HG02642 (cell line): ENCODE measurements around the gene FOXA2.
"Not testable (repeated sequence)": the region's sequence is repeated elsewhere in the genome, so short reads cannot be mapped to it uniquely, and the experiment has no call there.

Source experiments
- ATAC-seq: cut with Tn5 transposase; IDR thresholded peaks from one replicate; pipeline ENCODE4 v1.9.1; 2021; ENCODE audit warnings: mild to moderate bottlenecking; ENCODE audit not compliant: unreplicated experiment, poor library complexity

The FOXA2 gene

DNA sequence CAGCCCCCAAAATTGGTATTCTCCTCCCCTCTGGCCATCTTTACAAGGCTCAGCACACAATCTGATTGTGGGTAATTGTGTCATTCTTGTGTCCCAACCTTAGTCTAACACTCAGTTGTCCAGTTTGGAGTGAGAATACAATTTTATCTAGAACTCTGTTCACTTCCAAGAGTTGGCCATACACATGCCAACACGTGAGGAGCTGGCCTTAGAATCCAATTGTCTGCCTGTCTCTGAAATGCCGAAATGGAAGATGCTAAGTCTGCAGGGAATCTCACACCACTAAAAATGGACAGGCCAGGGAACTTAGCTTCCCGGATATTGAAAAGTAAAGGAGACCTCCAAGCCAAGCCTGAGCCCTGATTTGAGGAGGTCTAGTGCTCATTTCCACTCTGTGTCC is 12.3 kb downstream of the FOXA2 start:
- no peak for ATAC-seq

DNA sequence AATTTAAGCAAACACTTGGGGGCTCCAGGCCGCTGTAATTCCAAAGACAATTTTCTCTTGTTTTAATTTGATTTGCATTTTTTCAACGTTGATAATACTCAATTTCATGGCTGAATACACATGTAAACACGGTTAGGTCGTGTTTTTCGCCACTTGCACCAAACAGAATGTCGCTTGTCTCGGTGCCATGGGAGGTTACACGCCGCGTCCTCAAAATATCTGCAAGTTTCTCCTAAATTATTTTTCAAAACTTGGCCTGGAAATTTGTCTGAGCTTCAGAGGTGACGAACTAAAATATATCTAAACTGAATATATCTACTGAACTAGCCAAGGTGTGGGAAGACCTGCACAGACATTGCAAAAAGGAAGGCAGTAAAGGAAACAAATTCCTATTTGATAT is 15.0 kb downstream of the FOXA2 start:
- no peak for ATAC-seq

DNA sequence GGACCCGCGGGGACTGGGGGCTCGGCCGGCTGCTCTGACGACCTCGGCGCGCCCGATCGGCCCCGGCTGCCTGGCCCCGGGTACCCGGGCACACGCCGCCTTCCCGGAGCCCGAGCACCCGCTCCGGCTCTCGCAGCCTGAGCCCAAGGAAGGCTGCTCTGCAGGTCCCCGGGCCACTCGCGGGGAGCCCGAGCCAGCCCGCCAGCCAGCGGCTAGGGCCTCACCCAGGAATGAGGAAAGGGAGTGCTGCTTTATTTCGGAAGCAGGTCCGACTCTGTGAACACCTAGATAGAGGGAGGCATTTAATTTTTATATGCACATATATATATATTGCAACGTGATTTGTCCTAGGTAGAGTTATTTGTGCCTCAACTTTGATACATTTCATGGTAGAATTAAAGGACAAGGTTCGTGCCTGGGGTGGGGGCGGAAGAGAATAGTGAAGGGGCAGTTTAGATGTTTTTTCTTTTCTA is 15.5 kb downstream of the FOXA2 start:
- no peak for ATAC-seq

DNA sequence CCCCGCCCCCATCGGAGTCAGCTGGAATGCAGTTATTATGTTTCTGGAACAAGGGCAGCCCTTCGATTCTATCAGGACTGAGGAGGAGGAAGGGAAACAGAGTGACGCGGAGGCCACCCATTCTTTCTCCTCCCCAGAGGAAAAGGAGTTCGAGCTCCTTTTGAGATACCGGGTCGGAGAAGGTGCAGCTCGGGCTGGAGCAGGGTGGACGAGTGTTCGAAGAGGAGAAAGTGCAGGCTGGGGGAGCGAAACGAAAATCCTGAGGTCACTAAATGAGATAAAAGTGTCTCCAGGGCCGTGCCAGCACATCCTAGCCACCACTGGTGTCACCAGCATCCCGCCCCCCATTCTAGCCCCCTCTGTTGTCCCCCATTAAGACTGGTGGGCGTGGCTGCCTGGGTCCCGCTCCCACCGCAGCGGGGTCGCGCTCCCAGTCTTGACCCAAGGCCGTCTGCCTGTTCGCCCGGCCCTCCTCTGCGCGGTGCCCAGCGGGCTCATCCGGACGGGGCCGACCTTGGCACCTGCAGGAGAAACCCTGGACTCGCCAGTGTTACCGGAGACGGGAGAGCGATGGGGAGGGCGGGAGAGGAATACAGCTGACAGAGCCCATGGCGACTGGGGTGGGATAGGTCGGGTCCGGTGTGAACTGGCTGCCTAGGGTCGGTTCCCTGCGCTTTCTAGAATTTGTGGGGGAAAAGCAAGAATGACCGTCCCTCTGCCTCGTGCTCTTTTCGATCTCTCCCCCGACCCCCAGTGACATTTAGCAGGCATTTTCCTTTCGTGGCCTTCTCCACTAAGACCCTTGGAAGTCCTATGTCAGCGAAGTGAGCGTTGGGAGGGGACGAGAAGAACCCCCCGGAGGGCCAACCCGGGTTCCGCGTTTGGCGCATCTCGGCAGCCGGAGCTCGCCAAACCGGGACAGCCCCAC is 16.2 kb downstream of the FOXA2 start:
- ATAC-seq: no peak

DNA sequence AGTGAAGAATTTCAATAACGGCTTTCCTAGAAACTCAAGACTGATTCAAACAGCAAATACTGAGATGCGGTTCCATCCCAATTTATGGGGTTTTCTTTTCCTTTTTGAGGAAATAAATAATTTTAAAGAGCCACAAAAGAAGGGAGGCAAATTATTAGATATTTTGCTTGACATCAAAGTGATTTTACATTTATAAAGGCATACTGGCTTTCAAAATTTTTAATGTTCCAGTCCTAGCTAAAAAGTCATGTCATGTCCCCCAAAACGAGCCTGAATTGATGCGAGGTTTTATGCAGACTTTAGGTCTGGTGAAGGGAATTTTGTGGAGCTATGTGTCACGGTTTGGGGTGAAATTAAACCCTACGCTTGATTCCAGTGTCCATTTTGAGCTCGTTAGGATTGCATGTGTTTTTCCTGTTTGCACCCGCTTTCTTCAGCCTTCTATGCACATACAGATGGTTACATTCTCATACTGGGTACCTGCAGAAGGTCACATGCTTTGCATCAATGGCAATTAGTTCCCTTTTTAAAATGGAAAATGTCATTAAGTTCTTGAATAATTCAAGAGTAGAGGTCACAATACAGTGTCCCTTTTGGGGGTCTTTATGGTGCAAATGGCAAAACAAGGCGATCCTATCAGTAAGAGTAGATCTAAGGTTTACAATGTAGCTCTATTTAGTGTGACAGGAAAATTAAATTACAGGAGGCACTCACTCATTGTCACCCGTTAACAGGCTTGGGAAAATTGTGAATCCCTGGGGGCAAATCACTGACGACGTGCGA is 17.3 kb downstream of the FOXA2 start:
- ATAC-seq: no peak

DNA sequence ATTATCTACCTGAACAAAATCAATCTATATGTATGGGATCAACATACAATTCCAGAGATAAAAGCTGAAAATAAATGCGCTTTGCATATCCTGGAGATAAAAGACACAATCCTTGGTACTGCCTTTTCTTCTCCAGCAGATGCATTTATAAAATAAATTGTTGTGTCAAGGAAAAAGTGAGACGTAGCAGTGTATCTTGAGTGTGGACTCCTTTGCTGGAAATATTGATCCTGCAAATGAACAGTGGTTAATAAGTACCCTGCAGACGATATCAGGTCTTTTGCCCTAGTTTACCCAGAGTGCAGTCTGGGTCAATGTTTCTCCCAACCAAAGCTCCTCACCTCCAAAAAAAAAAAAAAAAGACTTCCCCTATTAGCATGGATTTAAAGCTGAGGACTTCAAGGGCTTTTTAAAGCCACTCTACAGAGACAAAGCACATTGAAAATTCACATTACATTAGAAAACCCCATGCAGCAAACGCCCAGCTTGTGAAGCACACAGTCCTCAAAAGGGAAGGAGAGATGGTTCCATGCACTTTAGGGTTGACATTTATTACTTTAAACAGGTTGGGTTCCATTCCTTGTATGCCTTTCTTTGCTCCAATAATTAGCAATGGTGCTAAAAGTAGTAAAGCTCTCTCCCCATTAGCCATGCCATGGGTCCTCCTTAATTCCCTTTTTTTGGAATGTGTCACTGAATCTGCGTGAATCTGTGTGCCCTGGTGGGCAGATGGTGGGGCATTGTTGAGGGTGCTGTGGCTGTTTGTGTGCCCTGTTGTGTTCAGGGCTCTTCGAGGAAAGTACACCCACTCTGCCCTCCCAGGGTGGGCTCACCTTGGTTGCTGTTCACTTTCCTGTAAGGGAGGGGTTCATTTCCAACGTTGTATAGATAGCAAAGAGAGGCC is 21.1 kb downstream of the FOXA2 start:
- ATAC-seq: no peak

DNA sequence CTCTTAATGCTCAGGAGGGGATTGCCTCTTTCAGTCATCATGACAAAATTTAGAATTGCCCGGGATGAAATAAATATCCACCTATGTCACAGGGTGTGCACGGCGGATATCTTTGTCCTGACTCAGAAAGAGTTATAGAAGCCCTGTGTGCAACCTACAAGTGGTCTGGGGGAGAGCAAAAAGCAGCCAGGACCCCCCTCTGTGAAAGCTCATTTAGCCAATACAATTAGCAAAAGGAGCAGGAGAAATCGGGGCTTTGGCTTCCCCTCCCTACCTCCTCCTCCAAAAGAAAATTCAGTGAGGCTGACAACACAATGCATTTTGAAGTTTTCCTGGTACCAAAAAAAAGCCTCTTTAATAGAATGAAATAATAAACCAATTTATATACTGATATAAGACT is 21.8 kb downstream of the FOXA2 start:
- ATAC-seq: no peak

DNA sequence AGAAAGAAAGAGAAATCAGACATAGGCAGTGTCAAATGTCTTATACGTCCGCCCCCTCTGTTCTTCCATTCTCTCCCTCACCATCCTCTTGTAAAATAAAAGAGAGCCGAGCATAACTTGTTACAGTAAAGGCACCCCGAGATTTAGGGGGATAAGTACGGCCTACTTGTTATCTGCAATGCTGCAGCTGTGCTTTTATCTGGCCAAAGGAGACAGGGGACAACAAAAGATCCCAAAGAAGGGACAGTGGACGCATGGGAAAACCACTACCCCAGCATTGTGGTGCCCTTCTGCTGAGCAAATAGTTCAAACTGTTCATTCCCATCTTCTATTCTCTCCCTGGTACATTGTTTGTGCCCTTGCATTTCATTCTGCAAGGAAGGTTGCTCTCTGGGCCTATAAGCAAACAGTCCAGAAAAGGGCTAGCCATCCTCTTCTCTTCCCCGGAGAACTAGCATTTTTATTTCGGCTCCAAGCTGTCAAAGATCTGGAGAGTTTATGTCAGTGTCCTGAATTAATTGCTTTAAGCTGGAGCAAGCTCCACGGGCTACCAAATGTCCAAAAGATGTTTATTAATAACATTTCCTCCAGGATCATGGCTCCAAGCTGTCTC is 22.3 kb downstream of the FOXA2 start:
- no peak for ATAC-seq

DNA sequence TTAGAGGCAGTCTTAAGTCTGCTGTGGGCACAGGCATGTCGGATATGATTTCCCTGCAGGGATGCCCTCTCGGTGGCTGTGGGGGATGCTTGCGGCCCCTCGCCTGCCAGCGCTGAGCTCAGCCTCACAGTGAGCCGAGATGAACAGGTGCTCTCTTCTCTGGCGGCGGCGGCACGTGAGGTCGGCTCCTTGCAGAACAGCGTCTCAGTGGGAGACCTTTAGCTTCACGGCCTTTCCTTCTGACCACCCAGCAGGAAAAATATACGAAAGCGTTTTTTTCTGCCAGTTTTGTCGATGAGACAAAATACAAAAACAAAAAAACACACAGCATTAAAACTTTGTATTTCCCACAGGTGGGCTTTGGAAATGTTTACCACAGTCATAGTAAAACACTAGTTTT is 23.6 kb downstream of the FOXA2 start:
- no peak for ATAC-seq

DNA sequence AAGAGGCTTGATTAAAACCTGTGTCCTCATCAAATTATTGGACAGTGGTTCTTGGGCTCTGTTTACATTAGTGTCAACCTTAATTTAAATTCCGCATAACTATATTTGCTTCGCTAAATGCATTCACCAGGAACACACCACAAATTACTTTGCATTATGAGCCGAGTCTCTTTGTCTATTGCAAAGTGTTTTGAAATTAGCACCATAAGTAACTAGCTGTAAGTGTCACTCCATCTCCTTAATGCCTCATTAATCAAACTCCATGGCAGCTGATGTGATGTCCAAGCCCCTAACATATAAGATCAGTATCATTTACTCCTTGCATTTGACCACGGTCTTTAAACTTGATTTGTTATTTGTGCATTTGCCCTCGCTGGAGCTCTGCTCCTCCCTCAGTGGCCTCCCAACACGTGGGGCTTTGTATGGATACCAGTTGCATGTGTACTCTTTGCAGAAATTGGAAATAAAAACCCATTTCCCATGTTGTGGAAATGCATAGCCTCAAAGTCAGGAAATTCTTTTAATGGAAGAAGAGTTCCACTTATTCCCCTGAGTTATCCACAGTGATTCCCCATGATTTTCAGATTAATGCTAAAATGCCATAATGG is 24.6 kb downstream of the FOXA2 start:
- no peak for ATAC-seq

DNA sequence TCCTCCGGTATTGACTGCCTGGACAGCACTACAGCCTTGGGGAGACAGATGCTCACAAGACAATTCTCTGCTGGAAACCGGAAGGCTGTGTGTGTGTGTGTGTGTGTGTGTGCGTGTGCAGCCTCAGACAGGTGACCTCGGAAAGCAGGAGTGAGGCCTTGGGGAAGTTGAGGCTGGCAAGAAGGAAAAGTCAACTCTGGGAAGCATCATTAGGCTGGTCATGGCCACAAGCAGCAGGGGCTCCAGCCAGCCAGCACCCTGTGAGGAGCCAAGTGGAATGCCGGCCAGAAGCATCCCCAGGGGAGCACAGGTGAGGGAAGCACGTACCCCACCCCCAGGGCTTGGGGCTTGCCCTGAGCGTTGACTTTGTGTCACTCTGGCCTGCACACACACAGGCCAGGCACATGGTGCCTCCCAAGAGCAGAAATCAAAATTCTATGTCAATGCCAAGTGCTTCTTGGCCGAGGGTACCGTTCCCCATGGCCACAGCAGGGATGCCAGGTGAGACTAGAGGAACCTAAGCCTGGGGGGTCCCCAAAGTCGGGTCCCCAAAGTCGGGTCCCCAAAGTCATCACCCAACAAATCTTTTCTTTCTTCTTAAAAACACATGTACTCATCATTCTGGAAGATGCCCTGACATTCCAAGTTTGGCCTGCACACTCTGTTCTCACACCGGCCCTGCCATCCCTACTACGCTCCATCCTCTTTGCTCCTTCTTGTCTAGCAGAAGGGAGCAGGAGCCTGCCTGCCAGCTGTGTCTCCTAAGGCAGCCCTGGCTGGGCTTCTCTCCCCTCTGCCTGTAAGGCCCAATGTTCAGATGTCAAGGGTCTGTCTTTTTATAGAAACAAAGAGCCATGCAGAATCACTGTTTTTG is 26.7 kb downstream of the FOXA2 start:
- ATAC-seq: no peak

DNA sequence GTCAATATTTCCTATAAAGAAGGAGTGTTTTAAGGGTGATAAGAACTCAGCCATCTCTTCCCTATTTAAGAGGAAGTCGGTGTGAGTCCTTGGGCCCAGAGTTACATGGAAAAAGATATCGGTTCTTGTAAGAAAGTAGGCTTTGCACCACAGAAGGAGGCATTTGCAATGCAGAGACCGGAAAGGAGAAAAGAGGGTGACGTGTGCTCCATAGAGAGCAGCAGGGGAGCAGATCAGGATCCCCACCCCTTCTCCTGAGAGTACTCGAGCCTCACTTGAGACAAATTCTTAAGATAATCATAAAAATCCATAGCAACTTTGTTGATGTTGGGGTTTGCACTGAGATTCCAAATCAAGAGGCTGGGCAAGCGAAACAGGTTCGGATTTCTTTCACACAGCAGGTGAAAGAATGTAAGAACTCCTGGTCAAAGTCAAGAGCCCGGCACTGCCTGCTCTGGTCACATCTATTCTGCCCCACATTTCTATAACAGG is 27.8 kb downstream of the FOXA2 start:
- ATAC-seq: no peak

DNA sequence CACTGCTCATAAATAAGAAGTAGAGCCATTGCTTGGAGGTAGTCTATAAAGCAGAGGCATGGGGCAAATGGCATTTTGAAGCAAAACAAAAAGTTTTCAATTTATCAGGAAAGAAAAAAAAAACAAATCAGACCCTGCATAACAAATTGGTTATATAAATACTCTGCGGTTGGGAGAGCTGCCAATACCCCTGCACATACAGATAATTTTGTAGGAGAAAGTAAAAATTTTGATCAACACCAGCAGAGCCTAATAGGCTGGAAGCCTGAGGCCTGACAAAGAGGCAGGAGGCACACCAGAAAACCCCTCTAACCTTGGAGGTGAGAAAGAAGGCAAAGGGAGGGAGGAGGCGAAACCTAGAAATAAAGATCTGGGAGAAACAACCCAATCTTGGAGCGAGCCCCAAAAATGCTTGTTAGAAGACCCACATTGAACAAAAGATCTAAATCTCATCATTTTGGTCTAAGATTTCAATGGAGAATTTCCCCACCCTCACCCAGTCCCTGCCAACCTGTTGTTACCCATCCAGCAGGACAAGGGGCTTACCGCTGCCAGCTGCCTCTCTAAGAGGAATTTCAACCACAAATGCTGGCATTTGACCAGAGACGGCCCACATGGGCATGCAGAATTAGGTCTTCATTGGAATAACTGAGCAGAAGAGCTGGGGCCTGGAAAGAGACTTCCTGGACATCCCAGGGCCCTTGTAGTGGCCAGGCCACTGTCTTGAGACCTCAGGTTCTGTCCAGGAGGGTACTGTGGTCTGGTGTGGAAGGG is 28.4 kb downstream of the FOXA2 start:
- no peak for ATAC-seq

DNA sequence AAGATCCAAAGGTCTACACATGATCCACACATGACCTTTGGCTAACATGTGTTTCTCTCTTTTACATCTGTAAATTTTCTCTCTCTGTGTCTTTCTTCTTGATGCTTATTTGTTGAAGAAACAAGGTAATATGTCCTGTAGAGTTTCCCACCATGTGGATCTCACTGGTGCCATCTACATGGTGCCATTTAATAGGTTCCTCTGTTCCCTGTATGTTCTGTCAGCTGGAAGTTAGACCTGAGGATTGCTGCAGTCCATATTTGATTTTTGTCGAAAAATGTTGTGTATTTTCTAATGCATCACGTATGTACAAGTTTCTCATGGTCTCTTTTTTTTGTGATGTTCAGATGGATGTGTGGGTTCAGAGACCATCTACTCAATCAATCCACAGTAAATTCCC is 30.0 kb downstream of the FOXA2 start:
- ATAC-seq: no peak

DNA sequence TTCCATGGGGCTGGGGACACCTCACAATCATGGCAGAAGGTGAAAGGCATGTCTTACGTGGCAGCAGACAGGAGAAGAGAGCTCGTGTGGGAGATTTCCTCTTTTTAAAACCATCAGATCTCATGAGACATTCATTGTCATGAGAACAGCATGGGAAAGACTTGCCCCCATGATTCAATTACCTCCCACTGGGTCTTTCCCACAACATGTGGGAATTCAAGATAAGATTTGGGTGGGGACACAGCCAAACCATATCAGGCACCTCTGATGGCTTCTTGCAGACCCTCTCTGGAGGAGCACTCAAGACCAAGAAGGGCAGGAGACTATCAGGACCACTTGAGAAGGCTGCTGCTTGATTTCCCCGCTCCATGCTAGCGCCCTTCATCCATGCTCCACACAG is 33.9 kb downstream of the FOXA2 start:
- not testable (repeated sequence) for ATAC-seq

DNA sequence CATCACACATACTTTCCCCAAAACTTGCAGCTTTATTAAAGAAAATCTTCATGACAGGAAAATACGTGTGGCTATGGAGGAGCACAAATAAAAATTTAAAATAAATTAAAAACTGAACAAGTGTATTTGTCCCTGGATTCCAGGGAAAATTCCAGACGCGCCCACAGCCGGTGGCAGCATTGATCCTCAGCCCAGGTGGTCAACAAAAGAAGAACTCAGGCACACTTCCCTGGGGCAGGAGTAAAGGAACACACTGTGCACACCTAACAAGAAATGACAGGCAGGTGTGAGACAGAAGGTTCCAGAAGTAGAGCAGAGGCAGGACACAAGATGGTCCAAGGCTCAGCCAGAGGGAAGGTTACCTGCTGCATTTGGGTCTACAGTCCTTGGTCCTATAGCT is 36.3 kb downstream of the FOXA2 start:
- ATAC-seq: no peak

DNA sequence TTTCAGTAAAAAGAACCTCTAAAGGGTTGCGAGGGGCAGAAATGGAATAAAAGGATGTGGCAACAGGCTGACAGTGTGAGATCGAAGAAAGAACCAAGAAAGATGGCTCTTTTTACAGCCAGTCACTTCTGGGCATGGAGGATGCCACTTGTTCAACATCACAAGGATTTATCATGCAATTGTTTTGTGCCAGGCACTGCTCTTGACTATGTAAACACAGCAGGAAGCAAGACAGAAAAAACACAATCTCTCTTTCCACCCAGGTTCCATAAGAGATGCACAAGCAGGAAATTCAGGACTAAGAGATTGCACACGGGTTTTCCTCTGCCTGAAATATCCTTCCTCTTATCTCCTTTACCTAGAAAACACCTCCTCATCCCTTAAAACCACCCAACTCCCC is 38.0 kb downstream of the FOXA2 start:
- no peak for ATAC-seq

DNA sequence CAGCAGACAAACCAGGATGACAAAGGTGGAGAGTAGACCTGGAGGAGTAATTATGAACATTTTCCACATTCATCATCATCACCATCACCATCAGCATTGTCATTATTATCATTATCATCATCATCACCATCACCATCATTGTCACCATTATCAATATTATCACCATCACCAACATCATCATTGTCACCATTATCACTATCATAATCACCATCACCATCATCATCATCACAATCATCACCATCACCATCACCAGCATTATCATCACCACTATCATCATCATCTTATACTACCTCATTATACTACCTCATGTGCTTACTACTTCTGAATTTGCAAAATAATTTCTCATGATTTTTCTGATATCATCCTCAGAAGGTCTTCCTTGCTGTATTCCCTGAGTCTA is 39.3 kb downstream of the FOXA2 start:
- ATAC-seq: no peak
